Activated CD4-positive, alpha-beta T cell treated with anti-CD3 and anti-CD28 coated beads for 36 hours (primary cell): ENCODE data around the gene RPL36. TPM values are rescaled to one million over a fixed set of nuclear protein-coding genes. Genes with fewer than 3 reads are reported as not detected.

ENCODE experiments used
- ATAC-seq: fragments of 200-7000 bp; cut with Tn5 transposase; one replicate; pipeline ENCODE4 v1.10.0; 2021; ENCODE audit warnings: mild to moderate bottlenecking, moderate library complexity
- CTCF ChIA-PET: fragments of 350-600 bp; sonication (Branson Sonifier 250); formaldehyde crosslinking; loops from one replicate; lab custom pipeline; 2021; ENCODE audit warnings: antibody characterized with exemption; lab: Charles Lee
- POLR2A ChIA-PET: fragments of 350-600 bp; sonication (Branson Sonifier 250); formaldehyde crosslinking; loops from one replicate; lab custom pipeline; 2021; ENCODE audit warnings: antibody characterized with exemption, inconsistent platforms; lab: Charles Lee
- DNase-seq: peaks from one replicate; pipeline ENCODE4 v3.0.0-alpha.2; 2020
- H3K27ac Mint-ChIP-seq: one replicate; pipeline ENCODE4 v1.8.0; 2021; ENCODE audit warnings: mixed read lengths
- H3K27me3 Mint-ChIP-seq: one replicate; pipeline ENCODE4 v1.8.0; 2021; ENCODE audit warnings: mixed read lengths
- H3K36me3 Mint-ChIP-seq: one replicate; pipeline ENCODE4 v1.8.0; 2021; ENCODE audit warnings: low read depth, mixed read lengths
- H3K4me1 Mint-ChIP-seq: one replicate; pipeline ENCODE4 v1.8.0; 2021; ENCODE audit warnings: mixed read lengths
- H3K4me3 Mint-ChIP-seq: one replicate; pipeline ENCODE4 v1.8.0; 2021; ENCODE audit warnings: mild to moderate bottlenecking, moderate library complexity, mixed read lengths
- H3K9me3 Mint-ChIP-seq: one replicate; pipeline ENCODE4 v1.8.0; 2021; ENCODE audit warnings: low read depth, mixed read lengths
- intact Hi-C, 2 experiments: fragments of 100-400 bp; cut with DNase I in 1 of 2; cut with micrococcal nuclease in 1 of 2; formaldehyde crosslinking; loops; one replicate each; pipeline versions ENCODE4 v1.14.2 to v1.15.1; 2022 to 2024; cut with DNase I, micrococcal nuclease
- total RNA-seq, 2 experiments: library from RNA; stranded (reverse); gene quantifications; one replicate each; pipeline ENCODE4 v1.2.3, GENCODE V29; 2021

RPL36 gene
- total RNA-seq, 2 experiments from 2014 or later = 1,452 to 1,530 TPM

GRCh38 chr19:5655412-5655811 lies 34.7 kb upstream of the RPL36 start:
- CTCF ChIA-PET = no interaction called here
- Mint-ChIP-seq H3K27me3 (no peaks in the 10 kb centered on the region), H3K4me3 (no peak overlapping the region), H3K27ac (no peak overlapping the region), H3K9me3 (no peaks in the 10 kb centered on the region), H3K4me1 (no peaks in the 10 kb centered on the region), H3K36me3 (peaks cover 58% of the 10 kb centered on the region)
- intact Hi-C loops = loop anchor here in 1 of 2 experiments (5.0 kb wide), 1 partner anchor 593 kb away; no protein-coding TSS in a partner anchor
- ATAC-seq (no peak), DNase-seq (no peak)
- POLR2A ChIA-PET = interaction anchor here (0.5 kb wide), 1 partner anchor 31 kb away, joined by 4 read pairs; no protein-coding TSS in a partner anchor

GRCh38 chr19:5661483-5661882 lies 28.6 kb upstream of the RPL36 start:
- POLR2A ChIA-PET = no interaction called here
- Mint-ChIP-seq H3K27me3 (no peaks in the 10 kb centered on the region), H3K27ac (no peak overlapping the region), H3K36me3 (peaks cover 48% of the 10 kb centered on the region), H3K4me1 (peaks cover 2% of the 10 kb centered on the region), H3K4me3 (no peak overlapping the region), H3K9me3 (no peaks in the 10 kb centered on the region)
- ATAC-seq (no peak), DNase-seq (no peak)
- intact Hi-C loops = no loop called here
- CTCF ChIA-PET = interaction anchor here (0.7 kb wide), 1 partner anchor 44 kb away, joined by 4 read pairs; no protein-coding TSS in a partner anchor

- CTCF ChIA-PET = no interaction called here
- intact Hi-C loops = no loop called here
- peaks cover 50% of the 10 kb centered on the region for H3K36me3 Mint-ChIP-seq
These were observed 26.2 kb upstream of the RPL36 start for GRCh38 chr19:5663904-5664303.

GRCh38 chr19:5664515-5664914 lies 25.6 kb upstream of the RPL36 start:
- Mint-ChIP-seq H3K27me3 (no peaks in the 10 kb centered on the region), H3K4me1 (peaks cover 2% of the 10 kb centered on the region), H3K36me3 (peaks cover 56% of the 10 kb centered on the region), H3K27ac (no peak overlapping the region), H3K9me3 (no peaks in the 10 kb centered on the region), H3K4me3 (no peak overlapping the region)
- DNase-seq (no peak), ATAC-seq (no peak)
- POLR2A ChIA-PET = no interaction called here
- CTCF ChIA-PET = no interaction called here
- intact Hi-C loops = no loop called here

More at GRCh38 chr19:5663904-5664303, 26.2 kb upstream of the RPL36 start:
- POLR2A ChIA-PET = no interaction called here
- H3K4me3 Mint-ChIP-seq = no peak overlapping the region
- H3K4me1 Mint-ChIP-seq = peaks cover 2% of the 10 kb centered on the region
- ATAC-seq = no peak
- no peaks in the 10 kb centered on the region for H3K9me3 Mint-ChIP-seq
- DNase-seq = no peak
- no peak overlapping the region for H3K27ac Mint-ChIP-seq
- no peaks in the 10 kb centered on the region for H3K27me3 Mint-ChIP-seq

GRCh38 chr19:5665781-5666513 lies 24.1 kb upstream of the RPL36 start:
- Mint-ChIP-seq H3K27ac (peak overlapping the region; percentile 55), H3K4me3 (no peak overlapping the region), H3K4me1 (peaks cover 2% of the 10 kb centered on the region), H3K27me3 (no peaks in the 10 kb centered on the region), H3K9me3 (no peaks in the 10 kb centered on the region), H3K36me3 (peaks cover 55% of the 10 kb centered on the region)
- CTCF ChIA-PET = interaction anchor here (0.5 to 0.6 kb wide), 2 partner anchors 22 to 1604 kb away, joined by 3 read pairs; no protein-coding TSS in a partner anchor
- POLR2A ChIA-PET = no interaction called here
- no peak for ATAC-seq
- intact Hi-C loops = no loop called here
- DNase-seq = no peak

- DNase-seq (no peak), ATAC-seq (no peak)
- POLR2A ChIA-PET = no interaction called here
- Mint-ChIP-seq H3K27me3 (no peaks in the 10 kb centered on the region), H3K27ac (no peak overlapping the region), H3K4me1 (peaks cover 2% of the 10 kb centered on the region), H3K9me3 (no peaks in the 10 kb centered on the region), H3K4me3 (no peak overlapping the region), H3K36me3 (peaks cover 55% of the 10 kb centered on the region)
- intact Hi-C loops = no loop called here
- CTCF ChIA-PET = no interaction called here
These were observed 23.0 kb upstream of the RPL36 start for GRCh38 chr19:5666921-5667610.

- ChIA-PET CTCF (interaction anchor here (0.5 kb wide), 1 partner anchor 541 kb away, joined by 3 read pairs; no protein-coding TSS in a partner anchor), POLR2A (no interaction called here)
- no peak overlapping the region for H3K4me3 Mint-ChIP-seq
- DNase-seq = no peak
- intact Hi-C loops = no loop called here
- peaks cover 2% of the 10 kb centered on the region for H3K4me1 Mint-ChIP-seq
- no peaks in the 10 kb centered on the region for H3K9me3 Mint-ChIP-seq
- no peaks in the 10 kb centered on the region for H3K27me3 Mint-ChIP-seq
- H3K27ac Mint-ChIP-seq = no peak overlapping the region
- H3K36me3 Mint-ChIP-seq = peaks cover 54% of the 10 kb centered on the region
- no peak for ATAC-seq
These were observed 22.3 kb upstream of the RPL36 start for GRCh38 chr19:5667751-5668271.

GRCh38 chr19:5669212-5669611 lies 20.9 kb upstream of the RPL36 start:
- POLR2A ChIA-PET = no interaction called here
- peaks cover 51% of the 10 kb centered on the region for H3K36me3 Mint-ChIP-seq
- CTCF ChIA-PET = no interaction called here

GRCh38 chr19:5671600-5671999 lies 18.5 kb upstream of the RPL36 start:
- ATAC-seq = no peak
- peaks cover 36% of the 10 kb centered on the region for H3K36me3 Mint-ChIP-seq
- ChIA-PET CTCF (interaction anchor here (0.6 kb wide), 1 partner anchor 1285 kb away, joined by 3 read pairs; no protein-coding TSS in a partner anchor), POLR2A (interaction anchor here (0.6 kb wide), 1 partner anchor 753 kb away, joined by 3 read pairs; the partner anchor contains the start of gene KHSRP)
- H3K27me3 Mint-ChIP-seq = no peaks in the 10 kb centered on the region
- H3K4me3 Mint-ChIP-seq = no peak overlapping the region
- intact Hi-C loops = no loop called here
- DNase-seq = no peak
- H3K4me1 Mint-ChIP-seq = no peaks in the 10 kb centered on the region
- no peaks in the 10 kb centered on the region for H3K9me3 Mint-ChIP-seq
- H3K27ac Mint-ChIP-seq = no peak overlapping the region

More at GRCh38 chr19:5669212-5669611, 20.9 kb upstream of the RPL36 start:
- ATAC-seq (no peak), DNase-seq (no peak)
- H3K9me3 Mint-ChIP-seq = no peaks in the 10 kb centered on the region
- no peaks in the 10 kb centered on the region for H3K27me3 Mint-ChIP-seq
- intact Hi-C loops = no loop called here
- peaks cover 2% of the 10 kb centered on the region for H3K4me1 Mint-ChIP-seq
- H3K27ac Mint-ChIP-seq = no peak overlapping the region
- H3K4me3 Mint-ChIP-seq = no peak overlapping the region

- DNase-seq (no peak), ATAC-seq (no peak)
- Mint-ChIP-seq H3K4me1 (no peaks in the 10 kb centered on the region), H3K27ac (no peak overlapping the region), H3K9me3 (no peaks in the 10 kb centered on the region), H3K27me3 (no peaks in the 10 kb centered on the region), H3K36me3 (peaks cover 26% of the 10 kb centered on the region), H3K4me3 (no peak overlapping the region)
- intact Hi-C loops = no loop called here
- POLR2A ChIA-PET = no interaction called here
- CTCF ChIA-PET = no interaction called here
These were observed 17.2 kb upstream of the RPL36 start for GRCh38 chr19:5672708-5673459.

GRCh38 chr19:5673752-5674151 lies 16.3 kb upstream of the RPL36 start:
- Mint-ChIP-seq H3K9me3 (no peaks in the 10 kb centered on the region), H3K27ac (no peak overlapping the region), H3K36me3 (peaks cover 23% of the 10 kb centered on the region), H3K4me1 (no peaks in the 10 kb centered on the region), H3K27me3 (no peaks in the 10 kb centered on the region), H3K4me3 (no peak overlapping the region)
- ChIA-PET POLR2A (no interaction called here), CTCF (no interaction called here)
- intact Hi-C loops = no loop called here
- no peak for ATAC-seq
- DNase-seq = no peak
